GM12878 (cell line): ENCODE data around the gene OR8D1. TPM values are rescaled to one million over a fixed set of nuclear protein-coding genes. Genes with fewer than 3 reads are reported as not detected.

Experiments
- ATAC-seq: fragments of 200-7000 bp; cut with Tn5 transposase; 3 replicates; pipeline ENCODE4 v1.9.1; 2020; ENCODE audit warnings: mild to moderate bottlenecking, moderate library complexity
- Bru-seq: library from RNA; stranded (reverse); fragments of 400-500 nt; gene quantifications from one replicate; lab custom pipeline; 2021; lab: Mats Ljungman, UMichigan
- BruChase-seq, 2 experiments: library from RNA; stranded (reverse); fragments of 400-500 nt; gene quantifications; one replicate each; lab custom pipeline; 2021; lab: Mats Ljungman, UMichigan
- BruUV-seq: library from RNA; stranded (reverse); fragments of 400-500 nt; replicated peaks from 2 replicates; lab custom pipeline; 2021; lab: Mats Ljungman, UMichigan
- CTCF ChIA-PET: fragments of 300-600 bp; sonication (Branson Sonifier 250); formaldehyde crosslinking; extraction: SDS; loops from one replicate; lab custom pipeline; 2021; ENCODE audit warnings: inconsistent platforms; lab: Yijun Ruan, JAX
- POLR2A ChIA-PET: fragments of 350-600 bp; formaldehyde crosslinking; extraction: SDS; loops from one replicate; lab custom pipeline; 2021; ENCODE audit warnings: inconsistent platforms; lab: Charles Lee
- RAD21 ChIA-PET: fragments of 300-600 bp; sonication (Branson Sonifier 250); formaldehyde crosslinking; loops from one replicate; lab custom pipeline; 2023; ENCODE audit warnings: antibody characterized with exemption; ENCODE audit not compliant: unreplicated experiment; lab: Charles Lee
- SMC1A ChIA-PET: fragments of 300-600 bp; sonication (Branson Sonifier 250); formaldehyde crosslinking; loops from one replicate; lab custom pipeline; 2023; ENCODE audit not compliant: unreplicated experiment, uncharacterized antibody; lab: Charles Lee
- DNase-seq: peaks from one replicate; pipeline ENCODE4 v3.0.0-alpha.2; 2011; ENCODE audit warnings: low read depth, low spot score
- FAIRE-seq: peaks from 3 replicates; lab custom pipeline; 2011; peaks lifted over from hg19 to GRCh38; lab: Jason Lieb, UNC
- H2AFZ ChIP-seq: 2 replicates; pipeline ENCODE4 v1.6.0; 2011; ENCODE audit warnings: low read depth, low read length, control low read depth; ENCODE audit not compliant: control insufficient read depth
- H3K27ac ChIP-seq: 2 replicates; pipeline ENCODE4 v1.5.1; 2011; ENCODE audit warnings: control low read depth; ENCODE audit not compliant: control insufficient read depth, insufficient read depth
- H3K27me3 ChIP-seq, 2 experiments: replicated peaks in 1 of 2; 2 replicates each; pipeline versions ENCODE4 v1.6.0 to v1.6.1; 2011; ENCODE audit warnings: low read length in 1 of 2; ENCODE audit not compliant: control insufficient read depth in 2 of 2, insufficient read depth in 2 of 2
- H3K36me3 ChIP-seq, 2 experiments: 2 replicates each; pipeline ENCODE4 v1.5.1; 2011; ENCODE audit warnings: low read length in 1 of 2; ENCODE audit not compliant: control insufficient read depth in 2 of 2, insufficient read depth in 2 of 2
- H3K4me1 ChIP-seq: 2 replicates; pipeline ENCODE4 v1.6.1; 2011; ENCODE audit warnings: mild to moderate bottlenecking, low read length, moderate library complexity, mixed read lengths; ENCODE audit not compliant: control insufficient read depth, insufficient read depth
- H3K4me2 ChIP-seq: 2 replicates; pipeline ENCODE4 v1.6.0; 2011; ENCODE audit warnings: control low read depth; ENCODE audit not compliant: control insufficient read depth, insufficient read depth
- H3K4me3 ChIP-seq: fragments of 200-600 bp; sonication (generic); 2 replicates; pipeline ENCODE4 v1.5.1; 2016
- H3K79me2 ChIP-seq: 2 replicates; pipeline ENCODE4 v1.6.0; 2011; ENCODE audit warnings: low read length; ENCODE audit not compliant: control insufficient read depth, insufficient read depth
- H3K9ac ChIP-seq: 2 replicates; pipeline ENCODE4 v1.8.0; 2011; ENCODE audit warnings: low read length, control low read depth, mixed read lengths; ENCODE audit not compliant: control insufficient read depth, insufficient read depth
- H3K9me3 ChIP-seq: replicated peaks from 3 replicates; pipeline ENCODE4 v1.5.1; 2011; ENCODE audit warnings: mild to moderate bottlenecking, low read length; ENCODE audit not compliant: control insufficient read depth, insufficient read depth
- H4K20me1 ChIP-seq: 2 replicates; pipeline ENCODE4 v1.6.0; 2011; ENCODE audit not compliant: control insufficient read depth, insufficient read depth
- CREM ChIP-seq: IDR thresholded peaks from 2 replicates; pipeline ENCODE4 v1.6.1; 2014; ENCODE audit warnings: antibody characterized with exemption, low read depth
- NRF1 ChIP-seq: conservative IDR thresholded peaks from 2 replicates; pipeline ENCODE4 v1.6.1; 2011; ENCODE audit warnings: mild to moderate bottlenecking, low read depth, low read length, improper control_type of control experiment
- RAD21 ChIP-seq: IDR thresholded peaks from 2 replicates; pipeline ENCODE4 v1.6.1; 2011; ENCODE audit warnings: mild to moderate bottlenecking, low read depth, low read length, moderate library complexity; ENCODE audit not compliant: insufficient read depth
- RAD51 ChIP-seq: fragments of 450-650 bp; IDR thresholded peaks from 2 replicates; pipeline ENCODE4 v1.6.1; 2016; ENCODE audit warnings: moderate library complexity, mild to moderate bottlenecking, inconsistent platforms
- SIN3A ChIP-seq: IDR thresholded peaks from 2 replicates; pipeline ENCODE4 v1.6.1; 2012; ENCODE audit warnings: low read depth, low read length, improper control_type of control experiment
- ZNF274 ChIP-seq: IDR thresholded peaks from one replicate; pipeline ENCODE4 v1.8.0; 2011; ENCODE audit not compliant: insufficient read length, insufficient read depth
- WGBS: methylation state at CpG from one replicate; pipeline ENCODE4 v1.1.6; 2016; ENCODE audit warnings: low lambda C conversion rate; ENCODE audit not compliant: insufficient replicate concordance, insufficient coverage; ENCODE audit errors: missing lambda C conversion rate; 5-methylcytosine and 5-hydroxymethylcytosine counted together
- in situ Hi-C: fragments of 300-500 bp; cut with MboI; formaldehyde crosslinking; loops from 9 replicates; pipeline ENCODE4 v1.14.3; 2018; ENCODE audit warnings: mixed read lengths
- intact Hi-C: fragments of 100-400 bp; cut with micrococcal nuclease; formaldehyde crosslinking; loops from one replicate; pipeline ENCODE4 v1.14.2; 2022; ENCODE audit not compliant: unreplicated experiment
- long read RNA-seq, 2 experiments: library from polyadenylated mRNA; unstranded; transcript quantifications; one replicate each; pipeline ENCODE4 v2.0.0, GENCODE V29; 2019 to 2020
- polyA minus RNA-seq, 3 experiments: library from RNA; depleted of rRNA, polyadenylated mRNA; stranded (reverse); fragments of >200 nt; gene quantifications; 2 replicates each; pipeline ENCODE4 v1.2.3, GENCODE V29; 2011
- polyA plus RNA-seq, 11 experiments: library from polyadenylated mRNA; depleted of rRNA in 4 of 11; unstranded in 6 of 11; stranded (reverse) in 5 of 11; fragments of >200 nt; fragmentation: Nextera tagmentation in 4 of 11; fragmentation: Illumina TruSeq in 1 of 11; extraction: Ambion mirVana in 4 of 11; extraction: Trizol in 1 of 11; gene quantifications; 1 replicate in 1 of 11; 2 replicates in 10 of 11; pipeline versions ENCODE4 v1.2.1 to v1.2.3, GENCODE V29; 2011 to 2016; ENCODE audit warnings: inconsistent platforms in 2 of 11, missing spikeins in 2 of 11, low read depth in 1 of 11
- total RNA-seq, 4 experiments: library from RNA; depleted of rRNA in 3 of 4; stranded (reverse); fragments of >200 nt in 3 of 4; fragmentation: Illumina TruSeq in 1 of 4; extraction: Trizol in 1 of 4; gene quantifications; 2 replicates each; pipeline versions ENCODE4 v1.2.1 to v1.2.3, GENCODE V29; 2013 to 2021
- TF ChIP-seq, protein P1 (sequence below): fragments of 450-650 bp; IDR thresholded peaks from 2 replicates; pipeline ENCODE4 v1.6.1; 2017; ENCODE audit warnings: mild to moderate bottlenecking, moderate library complexity
- TF ChIP-seq, protein P2 (sequence below): fragments of 450-650 bp; IDR thresholded peaks from 2 replicates; pipeline ENCODE4 v1.6.1; 2016; ENCODE audit warnings: mild to moderate bottlenecking

Gene OR8D1
- not detected in 2 replicates for total RNA-seq (2013; cell fraction: nucleolus; rRNA removed)
- total RNA-seq (2014; rRNA removed): not detected in 2 replicates
- total RNA-seq (2014; rRNA removed; fragmentation: Illumina TruSeq; extraction: Trizol): not detected in 2 replicates
- total RNA-seq (2021): not detected in 2 replicates
- not detected for polyA plus RNA-seq (2011; ENCODE audit: low read depth)
- not detected in 2 replicates for polyA plus RNA-seq (2011; rRNA removed)
- not detected in 2 replicates for polyA plus RNA-seq (2011; cell fraction: cytosol; rRNA removed)
- not detected in 2 replicates for polyA plus RNA-seq (2011; cell fraction: nucleus; rRNA removed)
- not detected in 2 replicates for polyA plus RNA-seq (2012)
- polyA plus RNA-seq (2014; fragmentation: Illumina TruSeq; extraction: Trizol): not detected in 2 replicates
- not detected for polyA plus RNA-seq (2014; fragmentation: Nextera tagmentation; extraction: Ambion mirVana)
- polyA plus RNA-seq (2014; rRNA removed): not detected in 2 replicates
- polyA plus RNA-seq (2016; fragmentation: Nextera tagmentation; extraction: Ambion mirVana): not detected
- polyA minus RNA-seq (2011; rRNA and poly(A)+ RNA removed): not detected in 2 replicates
- polyA minus RNA-seq (2011; cell fraction: cytosol; rRNA and poly(A)+ RNA removed): not detected in 2 replicates
- not detected in 2 replicates for polyA minus RNA-seq (2011; cell fraction: nucleus; rRNA and poly(A)+ RNA removed)
- Bru-seq, nascent RNA: not detected
- not detected for BruChase-seq, experiment 1, labeled RNA remaining after a 6-hour chase
- BruChase-seq, experiment 2, labeled RNA remaining after a 2-hour chase: not detected
- long read RNA-seq, experiment 1: 0 reads
- long read RNA-seq, experiment 2: 0 reads

DNA sequence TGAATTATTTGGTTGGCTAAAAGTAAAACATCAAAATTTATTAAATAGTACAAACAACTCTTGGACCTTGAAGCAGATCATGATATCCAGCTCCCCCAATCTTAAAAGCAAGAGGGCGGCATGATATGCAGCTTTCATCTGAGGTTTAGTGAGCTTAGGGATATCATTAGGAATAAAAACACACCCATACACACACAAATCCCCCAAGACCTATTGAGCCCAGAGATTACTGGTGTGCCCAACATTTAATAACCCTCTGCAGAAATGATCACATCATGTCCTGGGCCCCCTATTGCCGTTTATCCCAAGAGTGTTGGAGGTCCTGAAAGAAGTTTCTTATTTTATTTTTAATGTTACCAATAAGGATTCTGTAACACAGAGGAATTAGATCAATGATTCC, at the start of gene OR8D1:
Gene OR8D1 (minus strand): TSS at position 101 of the 400 bp plus-strand sequence. CDS start 3,183 bp downstream, outside the sequence.
- TF ChIP-seq SIN3A: no peak
- TF ChIP-seq, protein P1, sequence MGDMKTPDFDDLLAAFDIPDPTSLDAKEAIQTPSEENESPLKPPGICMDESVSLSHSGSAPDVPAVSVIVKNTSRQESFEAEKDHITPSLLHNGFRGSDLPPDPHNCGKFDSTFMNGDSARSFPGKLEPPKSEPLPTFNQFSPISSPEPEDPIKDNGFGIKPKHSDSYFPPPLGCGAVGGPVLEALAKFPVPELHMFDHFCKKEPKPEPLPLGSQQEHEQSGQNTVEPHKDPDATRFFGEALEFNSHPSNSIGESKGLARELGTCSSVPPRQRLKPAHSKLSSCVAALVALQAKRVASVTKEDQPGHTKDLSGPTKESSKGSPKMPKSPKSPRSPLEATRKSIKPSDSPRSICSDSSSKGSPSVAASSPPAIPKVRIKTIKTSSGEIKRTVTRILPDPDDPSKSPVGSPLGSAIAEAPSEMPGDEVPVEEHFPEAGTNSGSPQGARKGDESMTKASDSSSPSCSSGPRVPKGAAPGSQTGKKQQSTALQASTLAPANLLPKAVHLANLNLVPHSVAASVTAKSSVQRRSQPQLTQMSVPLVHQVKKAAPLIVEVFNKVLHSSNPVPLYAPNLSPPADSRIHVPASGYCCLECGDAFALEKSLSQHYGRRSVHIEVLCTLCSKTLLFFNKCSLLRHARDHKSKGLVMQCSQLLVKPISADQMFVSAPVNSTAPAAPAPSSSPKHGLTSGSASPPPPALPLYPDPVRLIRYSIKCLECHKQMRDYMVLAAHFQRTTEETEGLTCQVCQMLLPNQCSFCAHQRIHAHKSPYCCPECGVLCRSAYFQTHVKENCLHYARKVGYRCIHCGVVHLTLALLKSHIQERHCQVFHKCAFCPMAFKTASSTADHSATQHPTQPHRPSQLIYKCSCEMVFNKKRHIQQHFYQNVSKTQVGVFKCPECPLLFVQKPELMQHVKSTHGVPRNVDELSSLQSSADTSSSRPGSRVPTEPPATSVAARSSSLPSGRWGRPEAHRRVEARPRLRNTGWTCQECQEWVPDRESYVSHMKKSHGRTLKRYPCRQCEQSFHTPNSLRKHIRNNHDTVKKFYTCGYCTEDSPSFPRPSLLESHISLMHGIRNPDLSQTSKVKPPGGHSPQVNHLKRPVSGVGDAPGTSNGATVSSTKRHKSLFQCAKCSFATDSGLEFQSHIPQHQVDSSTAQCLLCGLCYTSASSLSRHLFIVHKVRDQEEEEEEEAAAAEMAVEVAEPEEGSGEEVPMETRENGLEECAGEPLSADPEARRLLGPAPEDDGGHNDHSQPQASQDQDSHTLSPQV: no peak
- TF ChIP-seq NRF1: no peak
- no peak for TF ChIP-seq RAD51
- TF ChIP-seq ZNF274: no peak
- TF ChIP-seq CREM: no peak
- TF ChIP-seq, protein P2, sequence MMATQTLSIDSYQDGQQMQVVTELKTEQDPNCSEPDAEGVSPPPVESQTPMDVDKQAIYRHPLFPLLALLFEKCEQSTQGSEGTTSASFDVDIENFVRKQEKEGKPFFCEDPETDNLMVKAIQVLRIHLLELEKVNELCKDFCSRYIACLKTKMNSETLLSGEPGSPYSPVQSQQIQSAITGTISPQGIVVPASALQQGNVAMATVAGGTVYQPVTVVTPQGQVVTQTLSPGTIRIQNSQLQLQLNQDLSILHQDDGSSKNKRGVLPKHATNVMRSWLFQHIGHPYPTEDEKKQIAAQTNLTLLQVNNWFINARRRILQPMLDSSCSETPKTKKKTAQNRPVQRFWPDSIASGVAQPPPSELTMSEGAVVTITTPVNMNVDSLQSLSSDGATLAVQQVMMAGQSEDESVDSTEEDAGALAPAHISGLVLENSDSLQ: no peak
- TF ChIP-seq RAD21: no peak
- TF ChIP-seq, all 136 proteins: peak for 0
- ChIA-PET RAD21 (no interaction called here), POLR2A (no interaction called here), SMC1A (no interaction called here), CTCF (no interaction called here)
- no peaks in the 10 kb centered on the region for H3K9me3 ChIP-seq
- H3K9ac ChIP-seq: no peak within 1 kb of the TSS
- no peak within 1 kb of the TSS for H3K4me2 ChIP-seq
- intact Hi-C loops: no loop called here
- 0% methylated on average over 2 of the region's 2 CpGs for WGBS
- no TSS peak for BruUV-seq
- no peaks in the 10 kb centered on the region for H3K4me1 ChIP-seq
- H3K36me3 ChIP-seq: no peaks in the 10 kb centered on the region
- DNase-seq (no peak), FAIRE-seq (no peak), ATAC-seq (no peak)
- H3K27me3 ChIP-seq: no peaks in the 10 kb centered on the region
- in situ Hi-C loops: no loop called here
- H3K4me3 ChIP-seq: no peak within 1 kb of the TSS
- no peak within 1 kb of the TSS for H3K27ac ChIP-seq
- no peak within 1 kb of the TSS for H2AFZ ChIP-seq
- no peaks in the 10 kb centered on the region for H3K79me2 ChIP-seq
- H4K20me1 ChIP-seq: no peaks in the 10 kb centered on the region
